LNCaP clone FGC (cell line): ENCODE results near the gene MBNL2.

Source experiments
- DNase-seq: peaks from one replicate; pipeline ENCODE4 v3.0.0-alpha.2; 2011; ENCODE audit warnings: low read depth
- H3K4me3 ChIP-seq: 2 replicates; pipeline ENCODE4 v1.5.1; 2011; ENCODE audit warnings: mild to moderate bottlenecking, low read depth, low read length, control low read depth
- TF ChIP-seq, protein P1 (sequence below): IDR thresholded peaks from 2 replicates; pipeline ENCODE4 v1.5.1; 2012; ENCODE audit warnings: mild to moderate bottlenecking; ENCODE audit not compliant: control insufficient read depth, insufficient read depth; ENCODE audit errors: extremely low read depth

The MBNL2 gene

DNA sequence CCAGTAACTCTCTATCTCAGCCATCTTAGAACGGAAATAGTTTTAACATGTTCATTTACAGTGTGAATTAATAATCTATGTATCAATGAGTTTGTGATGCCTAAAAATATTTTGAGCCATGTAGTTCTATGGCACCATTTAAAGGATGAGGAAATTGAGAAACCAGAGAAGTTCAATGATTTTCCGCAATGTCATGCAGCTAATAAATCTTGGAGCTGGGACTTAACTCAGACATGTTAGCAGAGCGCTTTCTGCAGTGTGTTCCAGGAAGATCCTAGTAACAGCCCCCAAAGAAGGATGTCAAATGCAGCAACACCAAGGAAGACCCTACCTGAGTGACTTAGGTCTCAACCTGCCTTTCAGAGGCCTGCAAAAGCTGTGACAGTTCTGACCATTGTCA is 112.6 kb downstream of the MBNL2 start:
- no peak for DNase-seq
- TF ChIP-seq, protein P1, sequence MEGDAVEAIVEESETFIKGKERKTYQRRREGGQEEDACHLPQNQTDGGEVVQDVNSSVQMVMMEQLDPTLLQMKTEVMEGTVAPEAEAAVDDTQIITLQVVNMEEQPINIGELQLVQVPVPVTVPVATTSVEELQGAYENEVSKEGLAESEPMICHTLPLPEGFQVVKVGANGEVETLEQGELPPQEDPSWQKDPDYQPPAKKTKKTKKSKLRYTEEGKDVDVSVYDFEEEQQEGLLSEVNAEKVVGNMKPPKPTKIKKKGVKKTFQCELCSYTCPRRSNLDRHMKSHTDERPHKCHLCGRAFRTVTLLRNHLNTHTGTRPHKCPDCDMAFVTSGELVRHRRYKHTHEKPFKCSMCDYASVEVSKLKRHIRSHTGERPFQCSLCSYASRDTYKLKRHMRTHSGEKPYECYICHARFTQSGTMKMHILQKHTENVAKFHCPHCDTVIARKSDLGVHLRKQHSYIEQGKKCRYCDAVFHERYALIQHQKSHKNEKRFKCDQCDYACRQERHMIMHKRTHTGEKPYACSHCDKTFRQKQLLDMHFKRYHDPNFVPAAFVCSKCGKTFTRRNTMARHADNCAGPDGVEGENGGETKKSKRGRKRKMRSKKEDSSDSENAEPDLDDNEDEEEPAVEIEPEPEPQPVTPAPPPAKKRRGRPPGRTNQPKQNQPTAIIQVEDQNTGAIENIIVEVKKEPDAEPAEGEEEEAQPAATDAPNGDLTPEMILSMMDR, result no peak
- H3K4me3 ChIP-seq, result no peak overlapping the region

GRCh38 chr13:97335488-97336134 is 113.5 kb downstream of the MBNL2 start:
- DNase-seq, result no peak
- H3K4me3 ChIP-seq, result no peak overlapping the region
- TF ChIP-seq, protein P1, result no peak

DNA sequence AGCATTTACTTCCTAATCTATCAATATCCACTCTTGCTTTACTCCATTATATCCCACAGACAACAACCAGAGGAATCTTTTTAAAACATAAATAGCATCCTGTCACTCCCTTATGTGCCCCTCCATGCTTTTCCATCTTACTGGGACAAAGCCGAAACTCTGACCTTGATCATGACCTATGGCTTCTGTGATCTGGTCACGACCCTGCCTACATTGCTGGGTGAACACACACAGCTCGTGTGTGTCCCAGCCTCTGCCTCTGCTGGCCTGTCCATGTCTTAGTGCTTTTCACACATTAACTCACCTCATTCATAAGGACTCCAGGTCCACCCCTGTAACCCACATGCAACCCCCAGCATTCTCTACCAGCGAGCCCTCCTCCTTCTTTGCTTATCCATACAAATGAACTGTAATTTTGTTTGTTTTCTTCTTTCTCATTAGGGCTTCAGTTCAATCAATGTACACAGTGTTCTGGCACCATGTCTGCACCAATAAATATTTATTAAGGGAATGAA is 115.9 kb downstream of the MBNL2 start:
- H3K4me3 ChIP-seq, result no peak overlapping the region
- no peak for DNase-seq
- TF ChIP-seq, protein P1, result no peak

GRCh38 chr13:97338571-97338970 is 116.4 kb downstream of the MBNL2 start:
- TF ChIP-seq, protein P1, result no peak
- DNase-seq, result no peak
- H3K4me3 ChIP-seq, result no peak overlapping the region

DNA sequence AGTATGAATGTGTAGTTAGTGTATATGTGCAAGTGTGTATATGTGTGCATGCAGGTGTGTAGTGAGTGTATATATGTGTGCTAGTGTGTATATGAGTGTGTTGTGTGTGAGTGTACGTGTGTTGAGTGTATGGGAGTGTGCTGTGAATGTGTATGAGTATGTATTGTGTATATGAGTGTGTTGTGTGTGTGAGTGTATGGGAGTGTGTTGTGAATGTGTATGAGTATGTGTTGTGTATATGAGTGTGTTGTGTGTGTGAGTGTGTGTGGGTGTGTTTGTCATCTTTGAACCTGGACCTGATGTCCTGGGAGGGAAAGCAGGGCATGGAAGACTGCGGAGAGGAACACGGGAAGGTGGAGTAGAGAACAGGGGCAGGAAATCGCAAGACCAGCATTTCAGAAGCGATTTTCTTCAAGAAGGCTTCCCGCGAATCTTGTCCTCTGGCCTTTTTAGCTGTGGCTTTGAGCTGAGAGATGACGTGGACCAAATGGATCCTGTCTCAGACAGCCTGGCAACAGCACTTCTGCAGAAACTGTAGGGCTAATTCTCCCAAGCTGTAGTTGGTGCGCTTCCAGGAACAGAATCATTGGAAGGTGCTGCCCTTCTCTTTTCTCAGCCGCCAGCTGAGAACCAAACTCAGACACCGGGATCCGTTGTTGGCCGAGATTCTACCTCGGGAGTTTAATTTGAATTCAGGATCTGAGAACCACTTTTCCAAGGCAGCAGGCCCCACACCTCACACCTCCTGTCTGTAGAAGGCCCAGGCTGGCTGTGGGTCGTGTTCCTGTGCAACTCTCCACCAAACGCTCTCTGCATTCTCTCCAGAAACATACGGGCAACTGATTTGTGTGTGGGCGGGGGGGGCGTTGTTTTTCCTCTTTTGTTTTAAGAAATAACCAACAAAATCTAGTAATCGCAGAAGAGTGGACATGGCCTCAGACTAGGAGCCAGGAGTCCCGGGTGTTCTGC is 117.2 kb downstream of the MBNL2 start:
- DNase-seq, result no peak
- H3K4me3 ChIP-seq, result no peak overlapping the region
- TF ChIP-seq, protein P1, result no peak

DNA sequence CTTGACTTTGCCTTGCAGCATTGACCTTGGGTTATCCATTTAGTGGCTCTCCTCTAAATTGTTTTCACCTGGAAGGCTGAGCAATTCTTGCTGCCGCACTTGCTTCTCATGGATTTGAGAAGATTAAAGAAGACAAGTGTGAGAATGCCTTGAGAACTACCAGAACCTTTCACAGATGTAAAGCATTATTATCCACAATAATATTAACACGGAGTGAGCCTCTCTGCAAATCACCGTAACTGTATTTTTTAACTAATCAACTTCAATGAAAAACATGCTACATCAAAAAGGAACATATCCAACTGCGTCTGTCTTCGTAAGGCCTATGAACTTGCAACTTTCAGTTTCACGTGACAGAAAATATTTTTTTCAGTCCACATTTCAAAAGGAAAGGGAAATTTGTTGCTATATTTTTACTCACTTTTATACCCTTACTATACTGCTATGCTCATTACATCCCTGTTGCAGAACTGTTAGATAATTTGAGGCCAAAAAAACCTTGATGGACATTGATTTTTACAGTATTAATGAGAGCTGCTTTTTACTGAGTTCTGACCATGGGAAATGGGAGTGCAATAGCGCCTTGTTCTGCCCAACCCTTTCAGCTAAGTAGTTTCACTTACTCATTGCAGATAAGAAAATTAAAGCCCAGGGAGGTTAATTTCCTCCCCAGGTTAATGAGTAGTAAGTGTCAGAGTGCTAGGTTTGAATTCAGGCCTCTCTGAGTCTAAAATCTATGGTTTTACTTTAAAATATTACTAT is 118.0 kb downstream of the MBNL2 start:
- TF ChIP-seq, protein P1, result no peak
- no peak overlapping the region for H3K4me3 ChIP-seq
- no peak for DNase-seq
